KMS-11 (cell line): ENCODE results near the gene LBX1.
A peak's percentile ranks its signal among the peaks of the same experiment; 100 is the strongest.

ENCODE experiments used
- H2AFZ ChIP-seq: fragments of 200-600 bp; sonication (generic); 2 replicates; pipeline ENCODE4 v1.6.1; 2016; ENCODE audit warnings: antibody characterized with exemption, mixed run types, low read depth
- H3K27ac ChIP-seq: fragments of 200-600 bp; sonication (generic); 2 replicates; pipeline ENCODE4 v1.6.1; 2016; ENCODE audit warnings: mild to moderate bottlenecking, mixed run types
- H3K27me3 ChIP-seq: fragments of 200-600 bp; sonication (generic); 2 replicates; pipeline ENCODE4 v1.6.1; 2017; ENCODE audit warnings: mild to moderate bottlenecking, low read depth, mixed run types, moderate library complexity; ENCODE audit not compliant: insufficient read depth
- H3K36me3 ChIP-seq: fragments of 200-600 bp; sonication (generic); 2 replicates; pipeline ENCODE4 v1.6.1; 2017; ENCODE audit warnings: mild to moderate bottlenecking, mixed run types; ENCODE audit not compliant: insufficient read depth
- H3K4me1 ChIP-seq: fragments of 200-600 bp; sonication (generic); 2 replicates; pipeline ENCODE4 v1.6.1; 2016; ENCODE audit warnings: mild to moderate bottlenecking, low read depth, mixed run types; ENCODE audit not compliant: poor library complexity, severe bottlenecking
- H3K4me2 ChIP-seq: fragments of 200-600 bp; sonication (generic); 2 replicates; pipeline ENCODE4 v1.7.0; 2016; ENCODE audit warnings: mild to moderate bottlenecking, mixed run types
- H3K4me3 ChIP-seq: fragments of 200-600 bp; sonication (generic); IDR thresholded peaks from 2 replicates; pipeline ENCODE4 v1.6.1; 2017; ENCODE audit warnings: low read depth, low read length, mixed read lengths; ENCODE audit not compliant: insufficient read depth
- H3K79me2 ChIP-seq: fragments of 200-600 bp; sonication (generic); 2 replicates; pipeline ENCODE4 v1.6.1; 2016; ENCODE audit warnings: low read depth, mixed run types; ENCODE audit not compliant: insufficient read depth
- H3K9ac ChIP-seq: fragments of 200-600 bp; sonication (generic); 2 replicates; pipeline ENCODE4 v1.6.1; 2016; ENCODE audit warnings: mild to moderate bottlenecking, mixed run types
- H4K20me1 ChIP-seq: fragments of 200-600 bp; sonication (generic); 2 replicates; pipeline ENCODE4 v1.6.1; 2016; ENCODE audit warnings: mild to moderate bottlenecking, mixed run types; ENCODE audit not compliant: insufficient read depth
- TF ChIP-seq, protein P1 (sequence below): fragments of 200-600 bp; sonication (generic); conservative IDR thresholded peaks from 2 replicates; pipeline ENCODE4 v1.6.1; 2017; ENCODE audit warnings: low read depth, mild to moderate bottlenecking, antibody characterized with exemption, low read length, moderate library complexity, mixed read lengths

LBX1 gene

DNA sequence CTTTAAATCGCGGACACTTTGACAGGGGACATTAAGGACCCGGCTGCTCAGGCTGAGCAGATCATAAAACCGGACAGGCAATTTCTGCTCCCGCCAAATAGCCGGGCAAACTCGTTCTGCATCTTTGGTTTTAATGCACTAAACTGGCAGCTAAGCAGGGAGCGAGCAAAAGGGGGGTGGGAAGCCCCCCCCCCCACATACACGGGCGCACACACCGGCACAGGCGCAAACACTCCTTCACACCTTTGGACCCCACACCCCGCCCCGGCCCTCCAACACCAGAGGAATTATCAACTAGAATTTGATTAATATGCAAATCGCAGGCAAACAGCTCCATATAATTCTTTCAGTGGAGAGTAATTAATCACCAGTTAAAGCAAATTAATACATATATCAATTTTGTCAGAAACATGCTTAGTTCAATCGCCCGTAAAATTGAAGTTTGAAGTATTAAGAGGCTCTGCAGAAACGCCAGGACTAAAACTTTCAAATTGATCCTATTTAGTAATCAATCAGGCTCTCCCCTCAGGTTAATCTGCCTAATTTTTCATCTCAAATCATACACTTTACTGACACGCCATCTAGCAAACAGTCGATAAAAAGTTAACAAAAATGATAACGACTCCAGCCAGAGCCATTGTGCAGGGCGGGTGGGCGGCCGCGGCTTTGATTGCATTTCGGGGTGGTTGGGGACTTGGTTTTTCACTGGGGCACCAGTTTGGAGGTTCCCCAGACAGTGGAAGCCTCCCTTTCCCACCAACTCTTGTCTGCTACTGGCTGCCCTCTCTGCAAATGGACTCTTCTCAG is 9.9 kb downstream of the LBX1 start:
- H3K27ac ChIP-seq: no peak overlapping the region
- H3K4me2 ChIP-seq: no peak overlapping the region
- H3K4me1 ChIP-seq: peaks cover 7% of the 10 kb centered on the region
- no peaks in the 10 kb centered on the region for H3K79me2 ChIP-seq
- H3K27me3 ChIP-seq: peaks cover 65% of the 10 kb centered on the region
- TF ChIP-seq, protein P1, sequence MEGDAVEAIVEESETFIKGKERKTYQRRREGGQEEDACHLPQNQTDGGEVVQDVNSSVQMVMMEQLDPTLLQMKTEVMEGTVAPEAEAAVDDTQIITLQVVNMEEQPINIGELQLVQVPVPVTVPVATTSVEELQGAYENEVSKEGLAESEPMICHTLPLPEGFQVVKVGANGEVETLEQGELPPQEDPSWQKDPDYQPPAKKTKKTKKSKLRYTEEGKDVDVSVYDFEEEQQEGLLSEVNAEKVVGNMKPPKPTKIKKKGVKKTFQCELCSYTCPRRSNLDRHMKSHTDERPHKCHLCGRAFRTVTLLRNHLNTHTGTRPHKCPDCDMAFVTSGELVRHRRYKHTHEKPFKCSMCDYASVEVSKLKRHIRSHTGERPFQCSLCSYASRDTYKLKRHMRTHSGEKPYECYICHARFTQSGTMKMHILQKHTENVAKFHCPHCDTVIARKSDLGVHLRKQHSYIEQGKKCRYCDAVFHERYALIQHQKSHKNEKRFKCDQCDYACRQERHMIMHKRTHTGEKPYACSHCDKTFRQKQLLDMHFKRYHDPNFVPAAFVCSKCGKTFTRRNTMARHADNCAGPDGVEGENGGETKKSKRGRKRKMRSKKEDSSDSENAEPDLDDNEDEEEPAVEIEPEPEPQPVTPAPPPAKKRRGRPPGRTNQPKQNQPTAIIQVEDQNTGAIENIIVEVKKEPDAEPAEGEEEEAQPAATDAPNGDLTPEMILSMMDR: no peak
- H4K20me1 ChIP-seq: no peaks in the 10 kb centered on the region
- no peak overlapping the region for H3K9ac ChIP-seq
- H2AFZ ChIP-seq: no peak overlapping the region
- H3K36me3 ChIP-seq: no peaks in the 10 kb centered on the region
- no peak overlapping the region for H3K4me3 ChIP-seq

DNA sequence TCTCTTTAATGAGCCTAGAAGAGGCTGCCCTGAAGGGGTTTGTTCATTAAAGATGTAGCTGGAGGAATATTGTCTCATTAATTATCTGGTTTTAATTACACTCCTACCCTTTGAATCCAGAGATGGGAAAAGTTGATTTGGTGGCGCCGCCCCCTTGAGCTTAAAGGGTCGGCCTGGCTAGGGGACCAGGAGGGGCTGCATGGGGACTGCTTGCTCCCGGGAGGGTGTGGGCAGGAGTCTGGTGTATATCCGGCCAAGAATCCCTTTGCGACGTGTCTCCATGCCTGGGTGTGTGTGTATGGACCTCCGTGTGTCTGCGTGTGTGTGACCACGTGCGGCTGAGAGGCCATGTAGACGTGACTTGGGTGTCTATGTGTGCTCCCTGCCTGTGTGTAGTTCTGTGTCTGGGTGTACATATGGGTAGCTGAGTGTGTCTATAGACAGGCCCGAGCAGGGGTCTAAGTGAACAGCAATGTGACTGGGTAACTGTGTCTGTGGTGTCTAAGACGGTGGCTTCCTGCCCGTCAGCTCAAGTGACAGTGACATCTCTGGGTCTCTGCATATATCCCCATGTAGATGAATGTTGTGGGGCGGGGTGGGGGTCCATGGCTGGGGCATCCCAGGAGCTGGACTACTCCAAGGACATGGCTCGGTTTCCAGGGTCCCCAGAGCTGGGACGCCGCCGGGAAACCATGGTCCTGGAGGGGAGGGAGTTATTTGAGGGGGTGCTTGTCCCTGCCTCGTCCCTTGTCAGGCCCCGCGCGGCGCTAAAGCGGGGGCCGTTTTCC is 10.7 kb downstream of the LBX1 start:
- no peaks in the 10 kb centered on the region for H3K36me3 ChIP-seq
- peaks cover 59% of the 10 kb centered on the region for H3K27me3 ChIP-seq
- no peak overlapping the region for H3K9ac ChIP-seq
- H3K79me2 ChIP-seq: no peaks in the 10 kb centered on the region
- no peak overlapping the region for H2AFZ ChIP-seq
- H3K4me3 ChIP-seq: no peak overlapping the region
- no peak overlapping the region for H3K27ac ChIP-seq
- no peak overlapping the region for H3K4me2 ChIP-seq
- H3K4me1 ChIP-seq: peaks cover 10% of the 10 kb centered on the region
- H4K20me1 ChIP-seq: no peaks in the 10 kb centered on the region
- TF ChIP-seq, protein P1: no peak

DNA sequence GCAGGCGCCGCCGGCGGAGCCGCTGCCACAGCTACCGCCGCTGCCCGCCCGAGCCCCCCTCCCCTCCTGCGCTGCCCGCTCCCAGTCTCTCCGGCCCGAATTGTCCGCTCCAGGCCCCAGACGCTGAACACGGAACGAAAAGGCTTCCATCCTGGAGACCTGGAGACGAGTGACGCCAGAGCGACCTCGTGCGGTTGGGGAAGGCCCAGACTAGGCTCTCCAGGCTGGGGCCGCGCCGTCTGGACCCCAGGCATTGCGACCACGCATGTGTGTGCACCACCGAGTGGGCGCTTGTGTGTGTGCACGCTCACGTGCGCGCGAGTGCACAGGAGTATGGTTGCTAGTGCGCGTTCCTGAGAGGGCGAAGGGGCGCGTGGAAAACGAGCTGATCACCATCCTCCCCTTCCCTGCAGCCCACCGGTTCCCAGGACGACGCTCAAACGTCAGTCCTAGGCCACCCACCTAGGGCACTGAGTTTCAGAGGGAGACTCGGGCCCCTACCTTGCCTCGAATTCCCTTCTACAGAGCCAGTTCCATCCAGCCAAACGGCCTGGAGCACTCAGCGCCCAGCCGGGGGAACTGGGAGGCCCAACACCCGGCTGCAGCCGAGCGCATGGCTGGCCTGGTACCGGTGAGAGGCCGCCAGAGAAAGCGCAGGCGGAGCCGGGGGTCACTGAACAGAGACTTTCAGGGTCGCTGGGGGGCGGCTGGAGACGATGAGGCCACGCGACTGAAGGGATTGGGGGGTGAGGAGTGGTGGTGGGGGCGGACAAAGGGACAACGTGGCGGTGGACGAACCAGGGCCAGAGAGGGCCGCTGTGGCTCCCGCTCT is 11.6 kb downstream of the LBX1 start:
- Histone ChIP-seq H3K36me3 (no peaks in the 10 kb centered on the region), H3K79me2 (no peaks in the 10 kb centered on the region), H3K27ac (no peak overlapping the region), H3K4me3 (no peak overlapping the region), H4K20me1 (no peaks in the 10 kb centered on the region), H3K9ac (no peak overlapping the region), H3K4me1 (peaks cover 12% of the 10 kb centered on the region), H3K27me3 (peaks cover 55% of the 10 kb centered on the region), H3K4me2 (peak overlapping the region; percentile 30; the same call in 1 of the 2 replicates), H2AFZ (peak overlapping the region; percentile 26; the same call in 1 of the 2 replicates)
- TF ChIP-seq, protein P1: no peak

DNA sequence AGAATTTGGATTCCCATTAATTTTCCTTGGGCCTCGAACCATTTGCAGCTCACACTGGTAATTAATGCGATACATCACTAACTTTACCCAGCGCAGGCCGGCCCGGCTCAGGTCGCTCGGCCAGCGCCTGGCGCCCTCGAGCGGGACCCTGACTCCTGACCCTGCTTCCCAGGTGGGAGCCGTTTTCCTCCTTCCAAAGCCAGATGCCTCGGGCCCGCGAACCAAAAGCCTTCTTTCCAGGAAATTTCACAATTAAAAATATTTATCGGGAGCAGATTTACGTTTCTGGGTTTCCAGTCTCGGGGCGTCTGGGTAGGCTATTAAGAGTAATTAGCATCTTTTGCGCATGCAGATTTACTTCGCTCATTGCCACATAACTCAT is 12.2 kb downstream of the LBX1 start:
- H3K27ac ChIP-seq: no peak overlapping the region
- TF ChIP-seq, protein P1: no peak
- H3K4me3 ChIP-seq: no peak overlapping the region
- H4K20me1 ChIP-seq: no peaks in the 10 kb centered on the region
- peaks cover 50% of the 10 kb centered on the region for H3K27me3 ChIP-seq
- H3K4me1 ChIP-seq: peaks cover 12% of the 10 kb centered on the region
- no peak overlapping the region for H3K9ac ChIP-seq
- peak overlapping the region; percentile 26; the same call in 1 of the 2 replicates for H2AFZ ChIP-seq
- H3K79me2 ChIP-seq: no peaks in the 10 kb centered on the region
- H3K4me2 ChIP-seq: peak overlapping the region; percentile 30
- no peaks in the 10 kb centered on the region for H3K36me3 ChIP-seq
